Vagina (tissue), 2 donors: Measurements from ENCODE around the gene PHOSPHO2. TPM values are rescaled to one million over a fixed set of nuclear protein-coding genes. Genes with fewer than 3 reads are reported as not detected.
"Not testable (repeated sequence)": the region's sequence is repeated elsewhere in the genome, so short reads cannot be mapped to it uniquely, and the experiment has no call there.

ENCODE experiments used
- DNase-seq, 2 donors: peaks; one replicate each; pipeline ENCODE4 v3.0.0-alpha.2; 2017; ENCODE audit errors: extremely low spot score in 2 of 2
- H3K27ac ChIP-seq: fragments of 200-600 bp; sonication (generic); one replicate; pipeline ENCODE4 v1.5.1; 2019
- H3K27me3 ChIP-seq: fragments of 200-600 bp; sonication (generic); one replicate; pipeline ENCODE4 v1.5.1; 2019
- H3K36me3 ChIP-seq, 2 donors: fragments of 200-600 bp; sonication (generic); one replicate each; pipeline ENCODE4 v1.5.1; 2017 to 2019
- H3K4me1 ChIP-seq: fragments of 200-600 bp; sonication (generic); one replicate; pipeline ENCODE4 v1.5.1; 2019
- H3K4me3 ChIP-seq, 2 donors: fragments of 200-600 bp; sonication (generic); 1 replicate in 1 of 2; 2 replicates in 1 of 2; pipeline ENCODE4 v1.5.1; 2016 to 2019
- H3K9me3 ChIP-seq: fragments of 200-600 bp; sonication (generic); one replicate; pipeline ENCODE4 v1.5.1; 2019
- CTCF ChIP-seq, 3 experiments: fragments of 450-650 bp in 2 of 3; fragments of 200-600 bp in 1 of 3; sonication (generic) in 1 of 3; IDR thresholded peaks; one replicate each; pipeline ENCODE4 v1.5.1; 2017 to 2019; ENCODE audit warnings: antibody characterized with exemption in 3 of 3, mild to moderate bottlenecking in 2 of 3, moderate library complexity in 2 of 3
- POLR2A ChIP-seq, 2 donors: fragments of 450-650 bp; IDR thresholded peaks; one replicate each; pipeline ENCODE4 v1.6.1; 2017; ENCODE audit warnings: antibody characterized with exemption in 2 of 2, mild to moderate bottlenecking in 2 of 2, moderate library complexity in 2 of 2
- POLR2AphosphoS5 ChIP-seq, 2 donors: sonication (generic); formaldehyde crosslinking; IDR thresholded peaks; one replicate each; pipeline ENCODE4 v1.9.0; 2017; ENCODE audit warnings: antibody characterized with exemption in 2 of 2, mild to moderate bottlenecking in 2 of 2, low read depth in 1 of 2; ENCODE audit not compliant: insufficient read depth in 1 of 2
- intact Hi-C: fragments of 100-400 bp; cut with DNase I; formaldehyde crosslinking; loops from one replicate; pipeline ENCODE4 v1.15.1; 2023
- total RNA-seq: library from RNA; depleted of rRNA; stranded (reverse); fragments of >200 nt; gene quantifications from one replicate; pipeline ENCODE4 v1.2.3, GENCODE V29; 2016

The PHOSPHO2 gene
- total RNA-seq, 1 donor from 2014 or later: 4.7 TPM

GRCh38 chr2:169690958-169691357 lies 3.3 kb upstream of the PHOSPHO2 start:
- no peaks in the 10 kb centered on the region for H3K27me3 ChIP-seq
- H3K4me1 ChIP-seq: peaks cover 24% of the 10 kb centered on the region
- no peaks in the 10 kb centered on the region for H3K36me3 ChIP-seq
- no peak overlapping the region for H3K4me3 ChIP-seq
- DNase-seq: no peak
- H3K9me3 ChIP-seq: no peaks in the 10 kb centered on the region
- H3K27ac ChIP-seq: no peak overlapping the region
- TF ChIP-seq POLR2A (IDR thresholded peaks at IDR 0.05) (no peak), POLR2AphosphoS5 (IDR thresholded peaks at IDR 0.05; ENCODE audit: insufficient read depth in 1 of 2, low read depth in 1 of 2) (no peak)
- intact Hi-C loops: no loop called here

GRCh38 chr2:169692718-169693117 lies 1.6 kb upstream of the PHOSPHO2 start:
- Histone ChIP-seq H3K9me3 (no peaks in the 10 kb centered on the region), H3K4me3 (no peak overlapping the region), H3K27me3 (no peaks in the 10 kb centered on the region), H3K27ac (no peak overlapping the region), H3K4me1 (peaks cover 25% of the 10 kb centered on the region), H3K36me3 (no peaks in the 10 kb centered on the region)
- intact Hi-C loops: no loop called here
- DNase-seq: no peak
- TF ChIP-seq POLR2A (IDR thresholded peaks at IDR 0.05) (no peak), CTCF (IDR thresholded peaks at IDR 0.05) (no peak), POLR2AphosphoS5 (IDR thresholded peaks at IDR 0.05; ENCODE audit: insufficient read depth in 1 of 2, low read depth in 1 of 2) (no peak)

GRCh38 chr2:169693360-169693759 lies 909 bp upstream of the PHOSPHO2 start:
- no peaks in the 10 kb centered on the region for H3K36me3 ChIP-seq
- H3K27me3 ChIP-seq: no peaks in the 10 kb centered on the region
- peak overlapping the region; percentile 2 for H3K27ac ChIP-seq
- H3K4me3 ChIP-seq: peak overlapping the region in 1 of 2 donors; percentile 84
- no peak for TF ChIP-seq CTCF (IDR thresholded peaks at IDR 0.05)
- no peak for TF ChIP-seq POLR2A (IDR thresholded peaks at IDR 0.05)
- no peak for TF ChIP-seq POLR2AphosphoS5 (IDR thresholded peaks at IDR 0.05; ENCODE audit: insufficient read depth in 1 of 2, low read depth in 1 of 2)
- peaks cover 25% of the 10 kb centered on the region for H3K4me1 ChIP-seq
- intact Hi-C loops: no loop called here
- H3K9me3 ChIP-seq: no peaks in the 10 kb centered on the region
- DNase-seq: no peak

- H3K27ac ChIP-seq: peak overlapping the region; percentile 82
- peaks cover 0 to 4% of the 10 kb centered on the region in 2 donors for H3K36me3 ChIP-seq
- H3K4me1 ChIP-seq: peaks cover 25% of the 10 kb centered on the region
- no peaks in the 10 kb centered on the region for H3K9me3 ChIP-seq
- no peak for DNase-seq
- no peaks in the 10 kb centered on the region for H3K27me3 ChIP-seq
- intact Hi-C loops: no loop called here
- TF ChIP-seq CTCF (IDR thresholded peaks at IDR 0.05) (no peak), POLR2A (IDR thresholded peaks at IDR 0.05) (no peak), POLR2AphosphoS5 (IDR thresholded peaks at IDR 0.05; ENCODE audit: insufficient read depth in 1 of 2, low read depth in 1 of 2) (no peak)
- H3K4me3 ChIP-seq: peak overlapping the region; percentile 80 to 84
Observed at GRCh38 chr2:169694894-169695260, 608 bp downstream of the PHOSPHO2 start.

GRCh38 chr2:169696381-169696780 lies 2.1 kb downstream of the PHOSPHO2 start:
- no peak for DNase-seq
- H3K4me1 ChIP-seq: peaks cover 25% of the 10 kb centered on the region
- H3K36me3 ChIP-seq: peaks cover 0 to 4% of the 10 kb centered on the region in 2 donors
- no peak overlapping the region for H3K4me3 ChIP-seq
- intact Hi-C loops: no loop called here
- H3K9me3 ChIP-seq: no peaks in the 10 kb centered on the region
- no peak overlapping the region for H3K27ac ChIP-seq
- TF ChIP-seq POLR2AphosphoS5 (IDR thresholded peaks at IDR 0.05; ENCODE audit: insufficient read depth in 1 of 2, low read depth in 1 of 2) (no peak), POLR2A (IDR thresholded peaks at IDR 0.05) (no peak), CTCF (IDR thresholded peaks at IDR 0.05) (no peak)
- H3K27me3 ChIP-seq: no peaks in the 10 kb centered on the region

GRCh38 chr2:169699173-169699572 lies 4.9 kb downstream of the PHOSPHO2 start:
- H3K27ac ChIP-seq, H3K4me3 ChIP-seq, DNase-seq, H3K9me3 ChIP-seq, H3K27me3 ChIP-seq, H3K36me3 ChIP-seq, intact Hi-C loops: not testable (repeated sequence)
- peaks cover 23% of the 10 kb centered on the region for H3K4me1 ChIP-seq
